IPS DF 4.7 (cell line): ENCODE measurements around the gene UBE4B.
"Not testable (repeated sequence)": the region's sequence is repeated elsewhere in the genome, so short reads cannot be mapped to it uniquely, and the experiment has no call there.

Source experiments
- DNase-seq: peaks from one replicate; pipeline ENCODE4 v3.0.0-alpha.2; 2013; ENCODE audit warnings: low spot score; ENCODE audit errors: extremely low read depth

UBE4B gene

DNA sequence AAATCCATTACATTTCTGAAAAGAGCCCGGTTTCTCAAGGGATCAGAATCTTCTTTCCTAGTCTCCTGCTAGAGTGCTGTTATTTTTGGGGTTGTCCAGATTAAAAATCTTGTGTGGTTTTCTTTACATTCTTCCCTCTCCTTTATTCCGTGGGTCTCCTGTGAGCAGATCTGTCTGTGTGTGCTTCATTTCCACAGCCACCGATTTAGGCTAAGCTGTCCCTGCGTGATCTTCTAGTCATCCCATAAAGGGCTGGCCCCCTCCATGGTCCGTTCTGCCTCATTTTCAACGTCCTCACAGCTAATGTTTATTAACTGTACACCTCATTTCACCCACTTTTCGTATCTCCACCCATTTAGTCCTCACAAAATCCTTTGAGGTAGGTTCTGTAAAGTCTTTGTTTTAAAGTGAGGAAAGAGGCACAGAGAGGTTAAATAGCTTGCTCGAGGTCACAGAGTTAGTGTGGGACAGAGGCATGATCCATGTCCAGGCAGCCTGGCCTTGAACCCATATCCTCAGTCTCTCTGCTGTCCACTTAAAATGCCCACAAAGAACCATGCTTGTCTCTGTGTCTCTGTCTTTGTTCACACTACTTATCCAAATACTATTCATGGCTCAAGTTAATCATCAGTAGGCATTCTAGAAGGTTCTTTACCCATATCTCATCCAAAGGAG is 139.4 kb downstream of the UBE4B start:
- DNase-seq: no peak

DNA sequence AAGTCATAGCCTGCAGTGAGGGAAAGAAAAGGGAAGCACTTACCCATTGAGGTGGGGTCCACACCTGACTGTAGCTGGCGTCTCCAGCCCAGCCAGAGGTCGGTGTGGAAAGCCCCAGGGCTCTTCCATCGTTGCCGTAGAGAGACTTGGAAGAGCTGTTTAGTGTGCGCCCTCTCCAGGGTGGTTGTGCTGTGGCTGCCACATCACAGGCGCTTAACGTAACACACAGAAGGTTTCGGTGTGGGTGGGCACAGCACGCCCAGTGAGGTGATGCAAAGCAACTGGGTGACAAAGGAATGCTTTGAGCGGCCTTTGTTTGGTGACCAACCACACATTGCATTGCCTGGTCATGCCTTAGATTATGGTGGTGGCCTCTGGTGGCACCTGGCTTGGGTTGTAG is 140.8 kb downstream of the UBE4B start:
- DNase-seq: no peak

DNA sequence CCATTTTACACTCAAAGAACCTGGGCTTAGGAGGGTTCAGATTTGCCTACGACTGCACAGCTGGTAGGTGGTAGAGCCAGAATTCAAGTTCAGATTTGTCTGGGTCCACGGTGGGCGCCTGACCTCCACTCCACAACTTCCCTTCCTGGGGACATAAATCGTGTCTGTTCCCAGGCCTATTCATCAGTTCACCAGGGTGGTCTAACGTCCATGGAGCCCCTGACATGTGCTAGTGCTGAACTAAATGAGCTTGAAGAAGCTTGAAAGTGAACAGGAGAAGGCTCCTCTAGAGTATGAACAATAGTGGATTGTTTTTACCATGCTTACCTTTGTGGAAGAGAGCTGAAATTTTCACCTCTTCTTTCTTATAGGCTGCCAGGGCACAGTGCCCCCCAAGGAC is 145.1 kb downstream of the UBE4B start:
- no peak for DNase-seq

DNA sequence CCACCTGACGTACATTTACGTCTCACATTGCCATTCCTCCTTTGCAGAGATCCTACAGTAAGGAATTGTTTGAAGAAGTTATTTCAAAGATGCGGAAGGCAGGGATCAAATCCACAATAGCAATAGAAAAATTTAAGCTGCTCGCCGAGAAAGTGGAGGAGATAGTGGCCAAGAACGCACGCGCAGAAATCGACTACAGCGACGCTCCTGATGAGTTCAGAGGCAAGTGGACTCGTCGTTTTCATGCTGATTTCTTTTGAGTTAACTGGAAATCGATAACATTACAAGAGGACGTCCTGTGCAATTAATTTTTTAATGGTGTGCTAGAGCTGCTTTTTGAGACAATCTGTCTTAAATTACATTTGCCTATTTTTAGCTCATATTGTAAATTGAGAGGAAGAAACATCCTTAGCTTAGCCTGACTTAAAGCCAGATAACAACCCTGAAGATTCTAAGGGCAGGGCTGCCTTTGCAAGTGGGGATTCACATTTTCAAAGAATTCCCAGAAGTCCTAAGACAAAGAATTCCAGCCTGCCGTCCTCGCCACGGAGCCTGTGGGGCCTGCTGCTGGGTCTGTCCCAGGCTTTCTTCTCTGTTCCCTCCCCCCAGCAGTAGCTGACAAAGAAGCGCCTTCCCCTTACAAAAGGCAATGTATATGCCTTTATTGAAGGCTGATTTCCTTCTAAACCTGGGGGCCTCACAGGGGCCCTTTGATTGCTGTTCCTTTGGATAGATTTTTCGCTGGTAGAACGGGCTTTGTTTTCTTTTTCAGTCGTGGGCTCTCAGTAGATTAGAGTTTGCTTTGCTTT is 146.0 kb downstream of the UBE4B start:
- no peak for DNase-seq

DNA sequence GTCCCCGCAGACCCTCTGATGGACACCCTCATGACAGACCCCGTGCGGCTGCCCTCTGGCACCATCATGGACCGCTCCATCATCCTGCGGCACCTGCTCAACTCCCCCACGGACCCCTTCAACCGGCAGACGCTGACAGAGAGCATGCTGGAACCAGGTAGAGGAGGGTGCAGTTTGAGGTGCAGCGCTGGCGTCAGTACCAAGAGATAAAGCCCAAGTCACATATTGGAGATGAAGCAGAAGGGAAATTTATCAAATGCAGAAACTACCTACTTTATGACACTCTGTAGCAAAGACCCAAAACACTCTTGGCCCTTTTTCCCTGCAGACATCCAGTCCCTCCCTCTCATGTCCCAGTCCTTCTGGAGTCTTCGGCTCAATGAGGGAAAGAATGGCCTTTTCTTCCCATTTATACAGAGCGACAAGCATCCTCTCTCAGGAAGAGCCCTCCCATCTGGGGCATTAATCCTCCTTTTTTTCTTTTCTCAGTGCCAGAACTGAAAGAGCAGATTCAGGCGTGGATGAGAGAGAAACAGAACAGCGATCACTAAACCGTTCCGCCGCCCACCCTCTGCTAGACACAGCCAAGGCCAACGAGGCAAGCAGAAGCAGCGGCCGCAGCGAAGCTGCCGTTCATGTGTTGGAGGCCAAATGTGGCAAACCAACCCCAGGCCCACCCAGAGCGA is 146.8 kb downstream of the UBE4B start:
- no peak for DNase-seq

DNA sequence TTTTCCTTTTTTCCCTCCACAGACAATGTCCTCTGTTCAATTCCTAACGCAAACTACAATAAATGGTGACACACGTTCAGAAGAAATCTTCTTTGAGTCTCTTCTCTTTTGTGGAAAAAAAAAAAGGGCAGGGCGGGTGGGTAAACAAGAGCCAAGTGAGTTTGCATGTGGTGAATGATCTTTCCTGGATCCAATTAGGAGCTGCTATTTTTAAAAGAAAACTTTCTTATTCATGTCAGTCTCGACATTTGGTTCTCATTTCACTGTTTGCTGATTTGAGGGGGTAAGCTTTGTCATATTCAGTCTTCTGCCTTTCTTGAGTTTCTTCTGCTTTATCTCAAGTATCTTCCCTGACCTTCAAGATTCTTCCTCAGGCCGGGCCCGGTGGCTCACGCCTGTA is 148.4 kb downstream of the UBE4B start:
- DNase-seq: no peak

DNA sequence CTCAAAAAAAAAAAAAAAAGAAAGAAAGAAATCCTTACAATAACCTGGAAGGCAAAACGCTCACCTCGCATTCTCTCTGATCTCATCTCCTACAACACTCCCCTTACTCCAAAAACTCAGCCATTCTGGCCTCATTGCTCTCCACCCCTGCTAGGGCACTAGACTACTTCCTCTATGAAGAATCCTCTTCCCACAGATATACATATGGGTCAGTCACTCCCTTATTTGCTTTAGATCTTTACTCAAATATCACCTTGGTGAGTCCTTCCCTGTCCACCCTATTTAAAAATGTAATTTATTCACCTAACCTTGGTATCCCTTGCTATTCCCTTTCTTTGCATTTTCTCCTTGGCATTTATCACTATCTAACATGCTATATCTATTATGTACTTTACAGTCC is 153.0 kb downstream of the UBE4B start:
- DNase-seq: no peak

DNA sequence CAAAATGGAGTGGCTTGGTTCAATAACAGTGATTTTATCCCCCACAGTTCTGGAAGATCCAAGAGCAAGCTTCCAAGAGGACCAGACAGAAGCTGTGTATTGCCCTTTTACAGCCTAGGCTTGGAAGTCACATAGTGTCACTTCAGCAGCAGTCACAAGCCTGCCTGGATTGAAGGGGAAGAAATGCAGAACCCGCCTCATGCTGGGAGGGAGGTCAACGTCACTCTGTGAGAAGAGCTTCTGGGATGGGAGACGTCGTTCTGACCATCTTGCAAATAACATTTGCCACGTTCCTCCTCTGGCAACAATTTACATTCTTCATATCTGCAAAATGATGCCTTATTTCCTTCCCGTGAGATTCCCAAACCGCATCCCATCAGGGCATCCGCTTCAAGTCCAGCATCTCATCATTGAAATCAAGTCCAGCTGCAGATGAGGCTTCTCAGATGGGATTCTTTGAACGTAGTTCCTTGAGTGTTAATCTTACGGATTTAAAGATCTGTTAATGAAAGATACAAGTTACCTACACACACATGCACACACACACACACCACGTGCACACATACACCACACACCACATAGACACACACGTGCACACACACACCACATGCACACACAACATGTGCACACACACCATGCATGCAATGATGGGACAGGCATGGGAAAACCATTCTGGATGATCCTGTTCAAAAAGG is 153.7 kb downstream of the UBE4B start:
- no peak for DNase-seq

DNA sequence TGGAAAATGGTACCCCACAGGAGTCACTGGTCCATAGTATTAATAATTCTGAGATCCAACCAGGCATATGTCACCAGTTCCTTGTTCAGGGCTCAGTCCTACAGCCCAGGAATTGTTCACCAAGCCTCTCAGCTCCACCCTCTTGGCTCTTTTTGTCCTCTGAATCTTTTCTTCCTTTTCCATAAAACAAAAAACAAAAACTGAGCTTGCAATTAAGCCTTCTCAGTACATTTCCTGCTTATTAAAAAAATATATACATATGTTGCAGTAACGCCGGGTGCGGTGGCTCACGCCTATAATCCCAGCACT is 154.2 kb downstream of the UBE4B start:
- no peak for DNase-seq

DNA sequence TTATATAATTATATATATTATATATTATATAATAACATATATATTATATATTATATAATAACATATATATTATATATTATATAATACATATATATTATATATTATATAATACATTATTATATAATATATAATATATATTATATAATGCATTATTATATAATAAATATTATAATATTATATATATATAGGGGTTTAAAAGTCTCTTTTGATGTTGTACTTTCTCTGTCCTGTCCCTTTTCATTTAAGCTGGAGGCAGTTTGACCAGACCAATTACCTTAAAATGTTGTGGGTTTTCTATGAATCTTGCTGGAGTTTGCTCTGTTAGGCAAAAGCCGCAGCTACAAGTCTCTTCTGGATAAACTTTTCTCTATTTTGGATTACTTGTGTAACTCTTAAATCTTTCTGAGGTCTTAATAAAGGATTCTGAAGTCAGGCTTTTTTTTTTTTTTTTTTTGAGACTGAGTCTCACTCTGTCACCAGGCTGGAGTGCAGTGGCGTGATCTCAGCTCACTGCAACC is 155.4 kb downstream of the UBE4B start:
- no peak for DNase-seq

DNA sequence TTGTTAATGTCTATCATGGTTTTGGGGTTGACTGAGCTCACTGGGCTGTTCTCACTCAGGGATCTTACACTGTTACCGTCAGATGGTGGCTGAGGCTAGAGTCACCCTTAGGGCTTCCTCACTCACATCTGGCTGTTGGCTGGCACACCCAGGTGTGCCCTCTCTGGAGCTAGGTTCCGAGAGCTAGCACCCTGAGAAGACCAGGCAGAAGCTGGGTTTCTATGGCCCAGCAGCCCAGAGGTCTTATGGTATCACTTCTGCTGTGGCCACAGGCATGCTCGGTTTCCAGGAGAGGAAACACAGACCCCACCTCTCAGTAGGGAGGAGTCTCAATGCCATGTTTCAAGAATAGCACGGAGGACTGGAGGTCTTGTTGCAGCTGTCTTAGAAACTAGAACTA is 156.9 kb downstream of the UBE4B start:
- no peak for DNase-seq

DNA sequence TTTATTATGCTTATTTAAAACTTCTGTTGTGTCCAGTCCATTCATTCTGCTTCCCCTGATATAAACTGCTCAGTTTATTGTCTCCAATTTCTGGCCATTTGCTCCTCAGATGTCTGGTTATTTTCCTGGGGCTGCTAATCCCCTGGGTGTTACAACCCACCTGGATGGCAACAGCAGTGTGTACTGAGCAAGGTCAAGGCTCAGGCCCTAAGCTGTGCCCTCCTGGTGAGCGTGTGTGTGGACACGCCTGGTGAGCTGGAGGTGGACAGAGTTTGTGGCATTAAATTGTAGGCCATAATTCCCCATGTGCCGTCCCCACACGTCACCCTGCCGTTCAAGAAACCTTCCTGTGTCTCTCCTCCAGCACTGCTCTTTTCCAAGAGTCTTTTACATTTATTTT is 159.5 kb downstream of the UBE4B start:
- DNase-seq: no peak

DNA sequence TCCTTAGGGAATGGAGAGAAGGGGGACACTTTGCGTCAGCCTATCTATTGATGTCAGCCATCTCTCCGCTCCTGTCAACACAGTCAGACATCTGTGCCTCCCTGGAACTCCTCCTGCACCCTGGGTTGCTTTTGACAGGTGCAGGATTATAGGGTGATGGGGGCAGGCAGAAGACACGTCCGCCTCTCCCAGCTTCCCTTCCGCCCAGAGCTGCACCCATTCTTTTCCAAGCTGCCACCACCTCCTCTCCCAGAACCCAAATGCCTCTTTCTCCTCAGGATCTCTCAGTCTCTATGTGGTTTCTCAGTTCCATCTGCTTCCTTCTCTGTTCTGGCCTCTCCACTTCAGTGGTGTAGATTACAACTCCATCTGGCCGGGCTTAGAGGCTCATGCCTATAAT is 160.5 kb downstream of the UBE4B start:
- DNase-seq: no peak

DNA sequence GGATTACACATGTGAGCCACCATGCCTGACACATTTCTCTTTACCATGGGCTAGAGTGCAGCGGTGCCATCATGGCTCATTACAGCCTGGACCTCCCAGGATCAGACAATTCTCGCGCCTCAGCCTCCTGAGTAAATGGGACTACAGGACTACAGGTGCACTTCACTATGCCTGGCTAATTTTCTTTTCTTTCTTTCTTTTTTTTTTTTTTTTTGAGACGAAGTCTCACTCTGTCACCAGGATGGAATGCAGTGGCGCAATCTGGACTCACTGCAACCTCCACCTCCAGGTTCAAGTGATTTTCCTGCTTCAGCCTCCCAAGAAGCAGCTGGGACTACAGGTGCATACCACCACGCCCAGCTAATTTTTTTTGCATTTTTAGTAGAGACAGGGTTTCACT is 162.8 kb downstream of the UBE4B start:
- no peak for DNase-seq

DNA sequence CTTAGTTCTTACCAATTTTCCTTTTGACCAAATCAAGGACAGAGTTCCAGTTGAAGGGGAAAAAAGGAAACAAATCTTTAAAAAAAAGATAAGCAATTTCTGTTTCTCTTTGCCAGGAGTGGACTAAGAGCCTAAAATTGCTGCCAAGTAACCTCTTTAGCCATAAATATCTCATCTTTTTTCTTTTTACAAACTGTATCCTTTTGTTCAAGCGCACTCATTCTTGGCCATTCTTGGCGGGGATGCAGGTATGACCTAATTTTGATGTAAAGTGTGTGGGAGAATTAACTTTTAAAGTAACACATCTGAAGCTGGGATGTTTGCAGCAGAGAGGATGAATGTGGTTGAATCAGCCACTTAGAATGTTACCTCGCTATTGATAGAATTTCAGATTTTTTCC is 164.2 kb downstream of the UBE4B start:
- no peak for DNase-seq

DNA sequence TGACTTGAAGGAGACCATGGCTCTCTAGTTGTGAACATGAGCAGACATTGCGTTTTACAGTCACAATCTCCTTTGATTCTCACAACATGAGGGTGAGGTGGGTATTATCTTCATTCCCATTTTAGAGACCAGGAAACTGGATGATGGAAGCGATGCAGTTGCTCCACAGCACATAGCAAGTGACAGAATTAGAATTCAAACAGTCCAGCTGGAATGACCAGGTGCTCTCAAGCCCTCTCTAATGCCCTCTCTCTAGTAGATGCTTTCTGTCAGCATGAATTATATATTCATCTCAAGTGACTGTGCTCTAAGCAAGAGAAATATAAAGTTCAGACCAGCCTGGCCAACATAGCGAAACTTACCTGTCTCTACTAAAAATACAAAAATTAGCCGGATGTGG is 167.9 kb downstream of the UBE4B start:
- no peak for DNase-seq

DNA sequence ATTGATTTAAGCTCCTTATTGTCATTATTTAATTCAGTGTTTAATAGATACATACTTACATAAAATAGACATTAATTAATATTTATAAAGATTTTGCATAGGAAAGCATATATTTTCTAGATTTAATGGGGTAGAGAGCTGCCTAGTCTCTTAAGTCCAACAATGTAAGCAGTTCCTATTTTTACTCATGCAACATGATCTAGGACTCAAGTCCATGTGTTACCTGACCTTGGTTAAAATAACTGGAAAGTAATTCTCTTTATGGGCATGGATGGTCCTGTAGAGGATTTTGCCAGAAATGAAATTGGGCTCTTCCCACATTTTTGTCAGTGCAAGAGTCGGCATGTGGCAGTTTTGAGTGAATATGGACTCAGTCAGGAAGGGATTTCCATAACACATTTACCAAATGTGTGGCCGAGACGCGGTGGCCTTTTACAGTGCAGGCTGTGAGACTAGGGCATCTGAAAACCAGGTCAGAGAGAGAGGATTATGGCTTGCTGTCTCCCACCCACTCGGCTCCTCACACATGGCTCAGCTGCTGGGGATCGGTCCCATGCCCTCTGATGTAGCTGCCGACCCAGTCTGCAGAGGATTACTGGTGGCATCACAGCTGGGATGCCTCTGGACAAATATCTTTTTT is 171.4 kb downstream of the UBE4B start:
- no peak for DNase-seq

DNA sequence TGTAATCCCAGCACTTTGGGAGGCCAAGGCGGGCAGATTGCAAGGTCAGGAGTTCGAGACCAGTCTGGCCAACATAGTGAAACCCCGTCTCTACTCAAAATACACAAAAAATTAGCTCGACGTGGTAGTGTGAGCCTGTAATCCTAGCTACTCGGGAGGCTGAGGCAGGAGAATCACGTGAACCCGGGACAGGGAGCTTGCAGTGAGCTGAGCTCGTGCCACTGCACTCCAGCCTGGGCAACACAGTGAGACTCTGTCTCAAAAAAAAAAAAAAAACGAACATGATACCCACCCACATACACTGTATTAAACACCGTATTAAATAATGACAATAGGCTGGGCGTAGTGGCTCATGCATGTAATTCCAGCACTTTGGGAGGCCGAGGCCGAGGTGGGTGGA is 172.4 kb downstream of the UBE4B start:
- not testable (repeated sequence) for DNase-seq

DNA sequence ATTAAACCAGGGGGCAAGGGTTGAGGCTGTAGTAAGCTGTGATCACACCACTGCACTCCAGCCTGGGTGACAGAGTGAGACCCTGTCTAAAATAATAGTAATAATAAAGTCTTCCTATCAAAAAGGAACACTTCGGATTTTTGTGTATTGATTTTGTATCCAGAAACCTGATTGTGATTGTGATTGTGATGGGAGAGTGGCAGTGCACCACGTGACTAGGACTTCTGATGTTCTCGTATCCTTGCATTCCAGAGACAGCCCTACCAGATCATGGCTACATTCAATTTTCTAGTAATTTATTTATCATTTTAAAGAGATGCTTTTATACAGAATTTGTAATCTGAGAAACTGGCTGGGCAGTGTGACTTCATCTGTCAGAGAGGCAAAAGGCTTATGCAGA is 175.1 kb downstream of the UBE4B start:
- DNase-seq: no peak

DNA sequence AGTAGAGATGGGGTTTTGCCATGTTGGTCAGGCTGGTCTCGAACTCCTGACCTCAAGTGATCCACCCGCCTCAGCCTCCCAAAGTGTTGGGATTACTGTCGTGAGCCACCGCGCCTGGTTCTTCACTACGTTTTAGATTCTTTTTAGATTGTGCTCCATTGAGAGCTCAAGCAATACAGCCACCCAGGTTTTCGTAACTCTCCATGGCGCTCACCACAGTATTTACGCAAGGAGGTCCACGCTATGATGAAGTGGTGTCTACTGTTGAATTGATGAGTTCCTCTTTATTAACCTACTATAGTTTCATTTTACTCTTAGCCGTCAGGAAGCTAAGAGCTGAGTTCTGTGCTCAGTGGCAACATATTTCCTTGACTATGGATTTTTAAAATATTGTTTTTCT is 175.8 kb downstream of the UBE4B start:
- DNase-seq: no peak

DNA sequence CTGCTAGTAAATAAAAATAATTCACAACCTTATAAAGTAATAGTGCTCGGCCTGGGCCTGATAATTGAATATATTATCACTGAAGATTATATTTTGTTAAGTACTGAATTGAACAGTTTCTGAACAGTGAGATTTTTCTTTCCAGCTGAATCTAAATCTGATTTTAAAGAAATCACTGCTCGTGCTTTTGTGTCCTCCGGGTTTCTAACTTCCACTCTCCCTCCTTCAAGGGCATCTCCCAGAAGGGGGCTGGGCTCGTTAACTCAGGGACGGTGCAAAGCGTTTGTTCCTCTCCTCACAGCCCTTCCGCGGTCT is 176.8 kb downstream of the UBE4B start:
- no peak for DNase-seq
